Endothelial cell of umbilical vein (primary cell): ENCODE results near the gene TPCN2.

Experiments used
- EZH2 ChIP-seq: IDR thresholded peaks from 2 replicates; pipeline ENCODE4 v1.6.1; 2012; ENCODE audit warnings: borderline replicate concordance, low read depth, mild to moderate bottlenecking, moderate library complexity, low read length, inconsistent platforms; ENCODE audit not compliant: severe bottlenecking
- FOS ChIP-seq: IDR thresholded peaks from 2 replicates; pipeline ENCODE4 v1.6.1; 2011; ENCODE audit warnings: mild to moderate bottlenecking, low read length, moderate library complexity, borderline replicate concordance; ENCODE audit not compliant: insufficient read depth
- MYC ChIP-seq: IDR thresholded peaks from one replicate; pipeline ENCODE4 v1.6.1; 2011; ENCODE audit warnings: mild to moderate bottlenecking, low read depth, low read length
- POLR2A ChIP-seq: IDR thresholded peaks from 2 replicates; pipeline ENCODE4 v1.6.1; 2012; ENCODE audit warnings: low read depth, mild to moderate bottlenecking, control low read depth, low read length
- POLR2AphosphoS5 ChIP-seq: IDR thresholded peaks from 2 replicates; pipeline ENCODE4 v1.6.1; 2012; ENCODE audit warnings: low read depth, mild to moderate bottlenecking, control low read depth, low read length, moderate library complexity; ENCODE audit not compliant: insufficient read depth
- TF ChIP-seq, protein P1 (sequence below), 2 donors: IDR thresholded peaks; 1 replicate in 1 of 2; 2 replicates in 1 of 2; pipeline ENCODE4 v1.5.1; 2011; ENCODE audit warnings: low read length in 2 of 2, mild to moderate bottlenecking in 2 of 2, moderate library complexity in 2 of 2, control low read depth in 1 of 2, inconsistent platforms in 1 of 2, low read depth in 1 of 2; ENCODE audit not compliant: insufficient read depth in 1 of 2; ENCODE audit errors: extremely low read depth in 1 of 2

DNA sequence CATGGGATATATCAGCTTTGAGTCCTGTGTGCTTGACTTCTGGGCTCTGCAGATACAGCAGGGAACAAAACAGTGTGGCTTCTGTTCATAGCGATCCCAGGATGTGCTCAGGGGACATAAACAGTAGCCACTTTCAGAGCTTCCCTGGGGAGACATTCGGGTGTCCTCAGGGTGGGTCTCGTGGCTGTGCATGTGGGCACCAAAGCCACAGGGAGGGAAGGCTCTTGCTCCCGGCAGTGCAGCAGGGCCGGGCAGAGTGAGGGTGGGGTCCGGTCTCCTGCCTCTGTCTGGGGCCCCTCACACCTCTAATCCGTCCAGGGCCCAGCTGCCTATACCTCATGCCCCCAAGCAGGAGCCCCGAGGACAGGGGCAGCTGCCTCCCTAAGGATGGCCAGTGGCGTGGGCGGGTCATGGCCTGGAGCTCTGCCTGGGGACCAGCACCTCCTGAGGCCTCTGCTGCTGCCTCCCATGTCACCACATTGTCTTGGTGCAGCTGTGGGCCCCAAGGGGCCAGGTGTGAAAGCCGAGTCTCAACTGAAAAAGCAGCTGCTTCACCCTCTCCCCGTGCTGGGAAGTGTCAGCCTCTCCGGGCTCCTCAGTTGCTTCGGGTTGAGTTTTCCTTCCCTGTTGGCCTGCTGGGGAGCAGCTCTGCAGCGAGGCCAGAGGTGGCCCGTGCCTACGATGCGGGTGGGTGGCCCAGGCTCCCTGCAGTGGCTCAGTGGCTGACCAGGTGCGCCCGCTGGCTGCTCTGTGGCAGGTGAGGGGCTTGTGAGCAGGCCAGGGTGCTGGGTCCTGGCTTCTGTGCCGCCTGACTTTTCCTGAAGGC, 3.8 kb downstream of the TPCN2 start:
- TF ChIP-seq POLR2AphosphoS5: no peak
- TF ChIP-seq, protein P1, sequence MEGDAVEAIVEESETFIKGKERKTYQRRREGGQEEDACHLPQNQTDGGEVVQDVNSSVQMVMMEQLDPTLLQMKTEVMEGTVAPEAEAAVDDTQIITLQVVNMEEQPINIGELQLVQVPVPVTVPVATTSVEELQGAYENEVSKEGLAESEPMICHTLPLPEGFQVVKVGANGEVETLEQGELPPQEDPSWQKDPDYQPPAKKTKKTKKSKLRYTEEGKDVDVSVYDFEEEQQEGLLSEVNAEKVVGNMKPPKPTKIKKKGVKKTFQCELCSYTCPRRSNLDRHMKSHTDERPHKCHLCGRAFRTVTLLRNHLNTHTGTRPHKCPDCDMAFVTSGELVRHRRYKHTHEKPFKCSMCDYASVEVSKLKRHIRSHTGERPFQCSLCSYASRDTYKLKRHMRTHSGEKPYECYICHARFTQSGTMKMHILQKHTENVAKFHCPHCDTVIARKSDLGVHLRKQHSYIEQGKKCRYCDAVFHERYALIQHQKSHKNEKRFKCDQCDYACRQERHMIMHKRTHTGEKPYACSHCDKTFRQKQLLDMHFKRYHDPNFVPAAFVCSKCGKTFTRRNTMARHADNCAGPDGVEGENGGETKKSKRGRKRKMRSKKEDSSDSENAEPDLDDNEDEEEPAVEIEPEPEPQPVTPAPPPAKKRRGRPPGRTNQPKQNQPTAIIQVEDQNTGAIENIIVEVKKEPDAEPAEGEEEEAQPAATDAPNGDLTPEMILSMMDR (IDR thresholded peaks at IDR 0.05; ENCODE audit: extremely low read depth in 1 of 2, insufficient read depth in 1 of 2, low read depth in 1 of 2, low read length in 2 of 2): no peak
- TF ChIP-seq POLR2A: no peak
- no peak for TF ChIP-seq MYC
- no peak for TF ChIP-seq EZH2
- TF ChIP-seq FOS: no peak
